Neural progenitor cell (in vitro differentiated cells): ENCODE measurements around the gene ABRACL. TPM values are rescaled to one million over a fixed set of nuclear protein-coding genes. Genes with fewer than 3 reads are reported as not detected.
A peak's percentile ranks its signal among the peaks of the same experiment; 100 is the strongest.

Experiments used
- DNase-seq: peaks from one replicate; pipeline ENCODE4 v3.0.0-alpha.2; 2016; ENCODE audit warnings: low spot score
- H2AFZ ChIP-seq: fragments of 200-600 bp; sonication (generic); replicated peaks from 2 replicates; pipeline ENCODE4 v1.6.1; 2016; ENCODE audit warnings: antibody characterized with exemption
- H3F3A ChIP-seq: fragments of 200-600 bp; sonication (generic); 2 replicates; pipeline ENCODE4 v1.6.1; 2016; ENCODE audit warnings: antibody characterized with exemption, low read depth
- H3K27ac ChIP-seq: fragments of 200-600 bp; sonication (generic); 2 replicates; pipeline ENCODE4 v1.5.1; 2016; ENCODE audit warnings: mild to moderate bottlenecking
- H3K27me3 ChIP-seq: fragments of 200-600 bp; sonication (generic); 2 replicates; pipeline ENCODE4 v1.6.1; 2016; ENCODE audit warnings: mild to moderate bottlenecking, moderate library complexity
- H3K36me3 ChIP-seq: fragments of 200-600 bp; sonication (generic); 2 replicates; pipeline ENCODE4 v1.5.1; 2016
- H3K4me1 ChIP-seq: fragments of 200-600 bp; sonication (generic); 2 replicates; pipeline ENCODE4 v1.6.1; 2016; ENCODE audit warnings: mixed run types
- H3K4me2 ChIP-seq: fragments of 200-600 bp; sonication (generic); 2 replicates; pipeline ENCODE4 v1.6.1; 2016
- H3K4me3 ChIP-seq: fragments of 200-600 bp; sonication (generic); 2 replicates; pipeline ENCODE4 v1.5.1; 2016
- H3K79me2 ChIP-seq: fragments of 200-600 bp; sonication (generic); 2 replicates; pipeline ENCODE4 v1.6.1; 2016; ENCODE audit warnings: low read depth
- H3K9ac ChIP-seq: fragments of 200-600 bp; sonication (generic); 2 replicates; pipeline ENCODE4 v1.6.1; 2016
- H3K9me3 ChIP-seq: fragments of 200-600 bp; sonication (generic); 2 replicates; pipeline ENCODE4 v1.5.1; 2016; ENCODE audit warnings: low read depth
- H4K20me1 ChIP-seq: fragments of 200-600 bp; sonication (generic); 2 replicates; pipeline ENCODE4 v1.6.1; 2016; ENCODE audit warnings: low read depth
- H3K27ac Mint-ChIP-seq: 3 replicates; pipeline ENCODE4 v1.8.0; 2021; ENCODE audit warnings: mixed read lengths
- H3K27me3 Mint-ChIP-seq: 2 replicates; pipeline ENCODE4 v1.8.0; 2022; ENCODE audit warnings: low read depth, mild to moderate bottlenecking, inconsistent platforms, moderate library complexity, mixed read lengths; ENCODE audit not compliant: insufficient read depth
- H3K36me3 Mint-ChIP-seq: 3 replicates; pipeline ENCODE4 v1.8.0; 2021; ENCODE audit warnings: mixed read lengths
- H3K4me1 Mint-ChIP-seq: 3 replicates; pipeline ENCODE4 v1.8.0; 2021; ENCODE audit warnings: mixed read lengths
- H3K4me3 Mint-ChIP-seq: 3 replicates; pipeline ENCODE4 v1.8.0; 2021; ENCODE audit warnings: mild to moderate bottlenecking, moderate library complexity, mixed read lengths
- H3K9me3 Mint-ChIP-seq: 3 replicates; pipeline ENCODE4 v1.8.0; 2020; ENCODE audit warnings: mixed read lengths
- EZH2 ChIP-seq: fragments of 200-600 bp; sonication (generic); IDR thresholded peaks from 2 replicates; pipeline ENCODE4 v1.6.1; 2017; ENCODE audit warnings: antibody characterized with exemption, mild to moderate bottlenecking, moderate library complexity
- EZH2phosphoT487 ChIP-seq: fragments of 200-600 bp; sonication (generic); IDR thresholded peaks from 2 replicates; pipeline ENCODE4 v1.6.1; 2017; ENCODE audit warnings: antibody characterized with exemption
- total RNA-seq: library from RNA; depleted of rRNA; stranded (reverse); fragments of >200 nt; gene quantifications from 2 replicates; pipeline ENCODE4 v1.2.3, GENCODE V29; 2015; ENCODE audit warnings: low replicate concordance
- TF ChIP-seq, protein P1 (sequence below): fragments of 200-600 bp; sonication (generic); IDR thresholded peaks from 2 replicates; pipeline ENCODE4 v1.5.1; 2017; ENCODE audit warnings: antibody characterized with exemption, mild to moderate bottlenecking

ABRACL gene
- total RNA-seq, 1 donor from 2014 or later: 242 TPM

DNA sequence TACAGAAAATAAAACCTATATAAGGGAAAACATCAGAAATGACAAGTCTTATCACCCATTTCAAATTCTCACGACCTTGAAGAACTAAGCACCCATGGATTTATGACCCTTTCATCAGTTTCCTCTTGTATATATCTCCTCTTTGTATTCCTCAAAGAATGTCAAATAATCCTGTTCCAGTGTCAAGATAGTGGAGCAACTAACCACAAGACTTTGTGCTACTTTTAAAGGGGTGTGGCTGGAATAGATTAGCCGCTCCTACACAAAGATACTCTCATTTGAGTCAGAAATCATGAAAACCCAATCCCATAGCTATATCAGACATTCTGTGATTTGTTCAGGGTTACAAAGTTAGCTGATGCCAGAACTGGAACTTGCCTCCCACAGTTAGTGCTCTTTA lies 47.1 kb upstream of the ABRACL start:
- Mint-ChIP-seq H3K4me3 (no peak overlapping the region), H3K9me3 (no peaks in the 10 kb centered on the region), H3K27ac (no peak overlapping the region), H3K27me3 (no peaks in the 10 kb centered on the region), H3K36me3 (peaks cover 3% of the 10 kb centered on the region), H3K4me1 (peaks cover 19% of the 10 kb centered on the region)
- Histone ChIP-seq H3K9me3 (no peaks in the 10 kb centered on the region), H3K4me1 (peaks cover 43% of the 10 kb centered on the region), H3K36me3 (no peaks in the 10 kb centered on the region), H3F3A (peaks cover 14% of the 10 kb centered on the region), H3K27me3 (no peaks in the 10 kb centered on the region), H3K27ac (no peak overlapping the region), H3K4me2 (peak overlapping the region; percentile 13), H2AFZ (no peak overlapping the region), H3K4me3 (no peak overlapping the region), H3K9ac (no peak overlapping the region), H3K79me2 (peaks cover 100% of the 10 kb centered on the region), H4K20me1 (peaks cover 100% of the 10 kb centered on the region)
- DNase-seq: no peak
- TF ChIP-seq EZH2phosphoT487 (no peak), EZH2 (no peak)
- TF ChIP-seq, protein P1, sequence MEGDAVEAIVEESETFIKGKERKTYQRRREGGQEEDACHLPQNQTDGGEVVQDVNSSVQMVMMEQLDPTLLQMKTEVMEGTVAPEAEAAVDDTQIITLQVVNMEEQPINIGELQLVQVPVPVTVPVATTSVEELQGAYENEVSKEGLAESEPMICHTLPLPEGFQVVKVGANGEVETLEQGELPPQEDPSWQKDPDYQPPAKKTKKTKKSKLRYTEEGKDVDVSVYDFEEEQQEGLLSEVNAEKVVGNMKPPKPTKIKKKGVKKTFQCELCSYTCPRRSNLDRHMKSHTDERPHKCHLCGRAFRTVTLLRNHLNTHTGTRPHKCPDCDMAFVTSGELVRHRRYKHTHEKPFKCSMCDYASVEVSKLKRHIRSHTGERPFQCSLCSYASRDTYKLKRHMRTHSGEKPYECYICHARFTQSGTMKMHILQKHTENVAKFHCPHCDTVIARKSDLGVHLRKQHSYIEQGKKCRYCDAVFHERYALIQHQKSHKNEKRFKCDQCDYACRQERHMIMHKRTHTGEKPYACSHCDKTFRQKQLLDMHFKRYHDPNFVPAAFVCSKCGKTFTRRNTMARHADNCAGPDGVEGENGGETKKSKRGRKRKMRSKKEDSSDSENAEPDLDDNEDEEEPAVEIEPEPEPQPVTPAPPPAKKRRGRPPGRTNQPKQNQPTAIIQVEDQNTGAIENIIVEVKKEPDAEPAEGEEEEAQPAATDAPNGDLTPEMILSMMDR: no peak

DNA sequence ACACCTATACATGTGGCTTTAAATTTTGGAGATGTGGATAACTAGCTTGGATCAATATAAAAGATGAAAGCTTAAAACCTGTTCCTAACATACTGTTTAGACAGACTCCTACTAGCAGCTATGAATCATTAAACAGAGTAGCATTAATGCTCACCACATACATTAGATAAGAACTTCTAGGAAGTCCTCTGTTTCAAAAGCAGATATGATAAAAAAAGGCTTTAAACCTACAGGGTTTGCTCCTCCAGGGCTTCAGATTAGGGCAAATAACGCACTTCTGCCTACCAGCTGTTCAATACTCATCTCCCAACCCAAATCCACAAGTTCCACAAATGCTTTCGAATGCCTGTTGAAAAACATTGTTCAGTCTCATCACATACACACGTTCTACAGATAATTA lies 42.0 kb upstream of the ABRACL start:
- Mint-ChIP-seq H3K27me3 (peaks cover 5% of the 10 kb centered on the region), H3K9me3 (no peaks in the 10 kb centered on the region), H3K36me3 (no peaks in the 10 kb centered on the region), H3K27ac (peak overlapping the region; percentile 53), H3K4me1 (peaks cover 21% of the 10 kb centered on the region), H3K4me3 (peak overlapping the region; percentile 92)
- Histone ChIP-seq H3F3A (no peaks in the 10 kb centered on the region), H3K4me3 (peak overlapping the region; percentile 93), H3K79me2 (peaks cover 62% of the 10 kb centered on the region), H4K20me1 (peaks cover 57% of the 10 kb centered on the region), H3K36me3 (no peaks in the 10 kb centered on the region), H2AFZ (no peak overlapping the region), H3K9ac (peak overlapping the region; percentile 81), H3K9me3 (no peaks in the 10 kb centered on the region), H3K4me2 (peak overlapping the region; percentile 93), H3K27me3 (no peaks in the 10 kb centered on the region), H3K4me1 (peaks cover 21% of the 10 kb centered on the region), H3K27ac (no peak overlapping the region)
- no peak for TF ChIP-seq EZH2phosphoT487
- TF ChIP-seq, protein P1: no peak
- TF ChIP-seq EZH2: no peak
- DNase-seq: no peak

DNA sequence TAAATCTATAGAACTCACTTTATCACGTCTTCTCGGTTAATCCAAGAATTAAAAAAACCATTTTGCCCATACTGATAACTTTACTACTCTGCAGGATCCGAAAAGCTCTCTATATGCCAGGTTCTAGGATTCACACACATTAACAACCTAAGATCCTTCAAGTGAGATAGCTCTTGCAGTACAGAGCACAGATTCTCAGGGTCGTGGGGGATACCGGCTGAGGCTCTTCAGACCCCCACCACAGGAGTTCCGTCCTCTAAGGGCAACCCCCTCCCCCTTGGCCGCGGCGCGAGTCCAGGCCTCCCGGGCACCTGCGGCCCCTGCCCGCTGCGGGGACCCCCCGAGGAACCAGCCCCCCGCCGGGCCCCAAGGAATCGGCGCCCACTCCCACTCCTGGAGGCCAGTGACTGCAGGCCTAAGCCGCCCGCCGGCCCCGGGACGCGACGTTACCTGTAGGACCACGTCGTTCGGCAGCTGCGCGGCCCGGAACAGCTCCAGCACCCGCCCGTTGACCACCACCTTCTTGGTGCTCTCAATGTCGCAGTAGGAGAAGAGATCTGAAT lies 41.4 kb upstream of the ABRACL start:
- peak overlapping the region; percentile 92 for H3K4me3 Mint-ChIP-seq
- no peaks in the 10 kb centered on the region for H3K27me3 ChIP-seq
- peak overlapping the region; percentile 93 for H3K4me3 ChIP-seq
- H3K27ac ChIP-seq: peak overlapping the region; percentile 40
- no peaks in the 10 kb centered on the region for H3K36me3 ChIP-seq
- peaks cover 19% of the 10 kb centered on the region for H3K4me1 Mint-ChIP-seq
- peaks cover 51% of the 10 kb centered on the region for H4K20me1 ChIP-seq
- peak overlapping the region; percentile 93 for H3K4me2 ChIP-seq
- no peaks in the 10 kb centered on the region for H3K9me3 Mint-ChIP-seq
- TF ChIP-seq EZH2 (no peak), EZH2phosphoT487 (no peak)
- TF ChIP-seq, protein P1: no peak
- H3K36me3 Mint-ChIP-seq: no peaks in the 10 kb centered on the region
- peak overlapping the region; percentile 53 for H3K27ac Mint-ChIP-seq
- peaks cover 5% of the 10 kb centered on the region for H3K27me3 Mint-ChIP-seq
- H3F3A ChIP-seq: no peaks in the 10 kb centered on the region
- H3K9ac ChIP-seq: peak overlapping the region; percentile 81
- H3K9me3 ChIP-seq: no peaks in the 10 kb centered on the region
- peak overlapping the region; percentile 61 for H2AFZ ChIP-seq
- H3K79me2 ChIP-seq: peaks cover 56% of the 10 kb centered on the region
- DNase-seq: no peak
- peaks cover 16% of the 10 kb centered on the region for H3K4me1 ChIP-seq
